Stimulated activated CD8-positive, alpha-beta memory T cell treated with anti-CD3 and anti-CD28 coated beads, Interleukin-7, amount 100 ng/mL, for 4 hours (primary cell): ENCODE results near the gene DTL.

Experiments
- DNase-seq, 2 donors: peaks; one replicate each; pipeline ENCODE4 v3.0.0-alpha.2; 2020; ENCODE audit warnings: low read depth in 2 of 2

DTL gene

DNA sequence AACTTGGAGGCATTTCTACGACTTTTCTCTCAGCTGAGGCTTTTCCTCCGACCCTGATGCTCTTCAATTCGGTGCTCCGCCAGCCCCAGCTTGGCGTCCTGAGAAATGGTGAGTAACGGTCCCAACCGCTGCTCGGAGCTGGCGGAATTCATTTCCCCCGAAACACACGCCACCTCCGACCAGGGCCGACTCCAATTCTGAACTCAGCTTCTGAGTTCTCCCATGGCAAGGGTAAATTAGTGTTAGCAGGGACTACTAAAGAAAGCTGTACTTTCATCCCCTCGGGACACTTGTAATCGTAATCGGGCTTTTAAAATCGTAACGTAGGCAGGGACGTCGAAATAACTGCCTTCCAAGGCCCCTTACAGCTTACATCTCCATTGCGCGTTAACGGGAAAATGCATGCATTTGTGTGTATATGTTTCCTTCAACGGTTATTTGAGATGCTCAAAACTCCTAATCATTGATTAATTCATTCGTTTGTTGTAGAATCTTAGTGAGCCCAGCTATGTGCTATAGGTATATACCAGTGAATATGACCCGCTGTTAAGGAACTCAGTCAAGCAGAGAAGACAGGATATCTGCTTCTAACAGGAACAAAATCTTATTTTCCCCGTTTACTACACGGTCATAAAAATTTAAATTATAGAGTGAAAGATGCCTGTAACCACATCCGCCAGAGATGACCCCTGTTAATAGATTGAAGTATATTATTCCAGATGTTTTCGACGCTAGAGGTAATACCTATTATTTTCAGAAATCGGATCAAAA, 472 bp downstream of the DTL start:
- no peak for DNase-seq

GRCh38 chr1:212037900-212038299, 2.4 kb downstream of the DTL start:
- no peak for DNase-seq

DNA sequence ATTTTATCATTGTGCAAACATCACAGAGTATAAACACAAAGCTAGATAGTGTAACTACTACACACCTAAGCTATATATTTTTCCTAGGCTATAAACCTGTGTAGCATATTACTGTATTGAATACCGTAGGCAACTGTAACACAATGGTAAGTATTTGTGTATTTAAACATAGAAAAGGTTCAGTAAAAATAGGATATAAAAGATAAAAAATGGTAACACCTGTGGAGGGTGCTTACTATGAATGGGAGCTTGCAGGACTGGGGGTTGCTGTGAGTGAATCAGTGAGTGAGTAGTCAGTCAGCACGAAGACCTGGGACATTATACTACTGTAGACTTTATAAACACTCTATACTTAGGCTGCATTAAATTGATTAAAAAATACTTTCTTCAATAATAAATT, 4.1 kb downstream of the DTL start:
- no peak for DNase-seq

DNA sequence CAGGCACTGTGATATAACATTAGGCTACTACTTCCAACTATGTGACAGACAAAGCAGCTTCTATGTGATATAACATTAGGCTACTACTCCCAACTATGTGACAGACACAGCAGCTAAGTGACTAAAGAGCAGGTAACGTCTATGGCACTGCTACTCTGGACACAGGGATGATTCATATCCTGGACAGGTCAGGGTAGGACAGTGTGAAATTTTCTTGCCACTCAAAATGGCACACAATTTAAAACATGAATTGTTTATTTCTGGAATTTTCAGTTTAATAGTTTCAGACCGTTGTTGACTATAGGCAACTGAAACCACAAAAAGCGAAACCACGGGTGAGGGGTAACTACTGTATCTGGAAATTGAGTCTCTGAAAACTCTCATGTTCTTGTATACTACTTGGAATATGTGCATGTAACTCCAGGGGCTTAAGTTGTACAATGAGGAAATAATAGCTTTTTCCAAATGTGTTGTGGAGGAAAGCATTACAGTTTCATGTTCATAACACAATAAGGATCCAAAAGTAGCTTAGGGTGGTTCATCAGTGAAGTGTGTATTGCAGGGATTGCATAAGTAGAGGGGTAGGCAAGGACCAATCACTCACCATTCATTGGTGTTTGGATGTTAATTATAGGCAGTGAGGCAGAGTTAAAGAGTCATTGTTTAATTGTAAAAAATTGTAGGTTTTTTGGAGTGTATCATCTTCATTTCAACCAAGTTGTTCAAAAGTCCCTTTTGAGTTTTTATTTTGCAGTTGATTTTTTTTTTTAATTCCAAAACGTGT, 5.3 kb downstream of the DTL start:
- DNase-seq: no peak

GRCh38 chr1:212042436-212042835, 6.9 kb downstream of the DTL start:
- DNase-seq: no peak

DNA sequence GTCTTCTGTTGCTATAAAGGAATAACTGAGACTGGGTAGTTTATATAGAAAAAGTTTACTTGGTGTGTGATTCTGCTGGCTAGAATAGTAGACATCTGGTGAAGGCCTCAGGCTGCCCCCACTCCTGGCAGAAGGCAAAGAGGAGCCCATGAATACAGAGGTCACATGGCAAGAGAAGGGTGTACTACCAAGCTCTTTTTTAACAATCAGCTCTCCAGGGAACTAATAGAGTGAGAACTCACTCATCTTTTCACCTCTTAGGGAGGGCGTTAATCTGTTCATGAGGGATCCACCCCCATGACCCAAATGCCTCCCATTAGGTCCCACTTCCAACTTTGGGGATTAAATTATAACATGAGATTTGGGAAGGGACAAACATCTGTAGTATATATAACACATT, 9.3 kb downstream of the DTL start:
- DNase-seq: no peak

DNA sequence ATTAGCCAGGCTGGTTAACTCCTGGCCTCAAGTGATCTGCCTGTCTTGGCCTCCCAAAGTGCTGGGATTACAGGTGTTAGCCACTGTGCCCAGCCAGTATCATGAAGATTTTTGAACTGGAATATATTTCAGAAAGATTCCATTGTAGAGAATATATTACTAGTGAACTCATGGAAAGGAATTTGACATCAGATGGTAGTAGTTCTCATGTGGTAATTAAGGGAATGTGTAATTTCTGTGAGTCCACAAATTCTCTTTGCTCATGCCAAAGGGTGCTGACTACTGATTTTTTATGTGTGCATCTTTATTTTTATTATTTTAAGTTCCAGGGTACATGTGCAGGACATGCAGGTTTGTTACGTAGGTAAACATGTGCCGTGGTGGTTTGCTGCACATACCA, 10.4 kb downstream of the DTL start:
- DNase-seq: no peak

GRCh38 chr1:212053993-212054392, 18.4 kb downstream of the DTL start:
- DNase-seq: no peak

GRCh38 chr1:212055333-212055732, 19.8 kb downstream of the DTL start:
- no peak for DNase-seq

GRCh38 chr1:212060632-212061472, 25.3 kb downstream of the DTL start:
- DNase-seq: no peak

DNA sequence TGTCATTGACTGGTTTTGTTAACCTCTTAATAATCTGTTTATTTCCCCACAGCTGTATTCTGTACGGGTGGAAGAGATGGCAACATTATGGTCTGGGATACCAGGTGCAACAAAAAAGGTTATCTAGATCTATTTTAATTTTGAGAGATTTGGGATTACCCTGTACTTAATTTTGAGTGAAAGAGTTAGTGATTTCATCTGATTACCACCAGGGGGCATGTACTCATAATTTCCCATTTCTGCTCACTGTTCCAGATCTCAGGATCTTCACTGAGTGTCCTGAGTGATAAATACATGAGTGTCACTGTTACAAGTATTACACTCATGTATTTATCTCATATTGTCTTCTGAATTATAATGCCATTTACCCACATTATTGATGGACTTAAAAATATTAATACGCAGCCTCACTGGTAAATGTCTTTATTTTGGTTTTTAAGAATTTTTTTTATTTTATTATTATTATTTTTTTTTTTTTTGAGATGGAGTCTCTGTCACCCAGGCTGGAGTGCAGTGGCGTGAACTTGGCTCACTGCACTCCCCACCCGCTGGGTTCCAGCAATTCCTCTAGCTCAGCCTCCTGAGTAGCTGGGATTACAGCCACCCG, 27.4 kb downstream of the DTL start:
- no peak for DNase-seq

DNA sequence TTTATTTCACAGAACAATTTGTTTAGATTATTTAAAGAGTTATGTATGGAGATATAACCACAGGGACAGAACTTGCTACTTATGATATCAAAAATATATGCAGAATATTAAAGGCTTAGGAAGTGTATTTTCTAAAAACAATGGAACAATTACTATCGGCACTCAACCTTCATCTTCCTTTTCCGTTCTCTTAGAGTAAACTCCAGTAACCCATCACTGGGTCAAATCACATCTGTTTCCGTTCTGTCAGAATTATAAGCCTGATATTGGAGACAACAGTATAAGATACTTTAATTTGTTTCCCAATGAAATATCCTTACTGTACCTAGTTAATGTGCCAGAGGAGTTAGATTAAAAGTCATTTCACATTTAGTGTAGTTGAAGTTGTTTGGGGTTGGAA, 32.2 kb downstream of the DTL start:
- no peak for DNase-seq

DNA sequence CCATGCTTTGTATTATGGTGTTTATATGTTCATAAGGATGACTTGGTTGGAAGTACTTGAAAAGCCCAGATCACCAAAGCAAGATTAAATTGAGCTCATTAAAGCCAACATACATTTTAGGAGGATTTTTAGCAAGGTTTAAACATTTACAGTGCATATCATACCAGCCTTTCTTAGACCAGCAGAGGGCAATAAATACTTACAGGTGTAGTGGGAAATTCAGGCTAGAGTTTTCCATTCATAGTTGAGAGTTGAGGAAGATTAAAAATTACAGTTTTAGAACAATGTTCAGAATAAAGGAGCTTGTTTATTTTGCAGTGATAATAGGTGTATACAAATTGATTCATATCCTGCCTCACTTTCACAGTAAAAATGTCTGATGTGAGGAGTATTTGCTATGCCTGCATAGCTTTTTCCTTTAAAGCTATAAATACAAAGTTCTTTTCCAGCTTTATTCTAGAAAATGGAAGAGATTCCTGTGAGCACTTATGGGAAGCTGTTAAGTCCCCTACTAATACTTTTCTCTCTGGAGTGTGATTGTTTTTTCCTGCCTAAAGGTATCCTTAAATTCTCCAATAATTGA, 35.3 kb downstream of the DTL start:
- no peak for DNase-seq

GRCh38 chr1:212072047-212072446, 36.5 kb downstream of the DTL start:
- DNase-seq: no peak

DNA sequence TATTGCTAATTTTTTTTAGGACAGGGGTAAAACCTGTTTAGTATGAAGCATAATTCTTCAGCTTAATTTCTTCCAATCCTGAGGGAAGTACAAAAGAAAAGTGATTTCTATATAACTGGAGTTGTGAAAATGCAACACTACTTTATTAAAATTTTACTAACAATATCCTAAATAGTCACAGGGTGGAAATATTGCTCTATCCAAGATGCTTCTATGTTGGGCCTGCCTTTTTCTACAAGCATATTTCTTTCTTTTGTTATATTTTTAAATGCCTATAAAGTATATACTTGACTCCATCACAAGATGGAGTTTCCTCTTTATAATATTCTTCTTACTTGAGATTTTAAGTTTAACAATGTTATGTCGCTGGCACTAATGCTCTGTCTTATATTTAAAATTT, 37.9 kb downstream of the DTL start:
- no peak for DNase-seq

DNA sequence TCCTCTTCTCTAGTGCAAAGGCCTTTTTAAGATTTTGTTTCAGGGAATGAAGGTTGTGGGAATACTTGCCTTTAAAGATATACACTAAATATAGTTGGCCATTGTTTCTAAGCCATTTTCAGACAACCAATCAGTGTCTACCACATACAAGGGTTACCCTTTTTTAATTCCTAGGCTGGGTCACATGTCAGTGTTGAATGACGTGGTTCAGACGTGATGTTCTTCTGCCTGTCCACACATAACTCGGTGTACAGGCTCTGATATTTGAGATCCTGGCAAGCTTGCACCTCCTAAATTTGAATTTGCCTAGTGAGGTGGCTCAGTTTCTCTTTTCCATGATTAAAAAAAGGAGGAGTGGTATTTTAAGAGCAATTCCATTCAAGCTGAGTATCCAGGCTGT, 38.8 kb downstream of the DTL start:
- DNase-seq: no peak

DNA sequence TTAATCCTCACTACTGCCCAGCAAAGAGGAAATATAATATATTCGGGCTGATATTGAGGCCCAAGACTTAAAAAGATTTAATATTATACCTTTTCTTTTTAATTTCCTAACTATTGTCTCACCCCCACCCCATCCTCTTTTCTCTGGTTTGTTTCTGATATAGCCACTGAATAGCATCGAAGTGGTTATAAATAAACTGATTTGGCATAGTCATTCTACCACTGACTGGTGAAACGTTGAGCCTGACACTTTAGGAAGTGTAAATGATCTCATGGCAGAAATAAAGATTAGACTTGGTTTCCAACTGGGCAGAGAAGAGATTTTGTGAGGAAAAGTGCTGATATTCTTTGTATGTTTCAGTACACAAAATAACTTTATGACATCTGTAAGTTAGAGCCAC, 39.3 kb downstream of the DTL start:
- DNase-seq: no peak

DNA sequence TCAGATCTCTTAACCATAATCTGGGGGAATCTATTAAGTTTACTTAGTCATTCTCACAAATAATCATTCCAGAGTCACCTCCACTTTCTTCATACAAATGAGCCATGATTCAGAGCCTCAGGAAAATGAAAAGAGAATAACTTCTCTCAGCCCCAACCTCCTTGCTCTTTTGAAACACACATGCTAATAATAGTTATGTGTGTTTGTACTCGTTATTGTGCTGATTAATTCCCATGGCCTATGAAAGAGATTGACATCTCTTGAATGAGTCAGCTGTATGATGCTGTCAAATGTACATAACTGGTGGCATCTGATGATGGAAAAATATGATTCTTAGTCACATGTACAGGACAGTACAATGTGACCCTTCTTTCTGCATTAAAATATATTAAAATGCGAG, 41.5 kb downstream of the DTL start:
- no peak for DNase-seq

DNA sequence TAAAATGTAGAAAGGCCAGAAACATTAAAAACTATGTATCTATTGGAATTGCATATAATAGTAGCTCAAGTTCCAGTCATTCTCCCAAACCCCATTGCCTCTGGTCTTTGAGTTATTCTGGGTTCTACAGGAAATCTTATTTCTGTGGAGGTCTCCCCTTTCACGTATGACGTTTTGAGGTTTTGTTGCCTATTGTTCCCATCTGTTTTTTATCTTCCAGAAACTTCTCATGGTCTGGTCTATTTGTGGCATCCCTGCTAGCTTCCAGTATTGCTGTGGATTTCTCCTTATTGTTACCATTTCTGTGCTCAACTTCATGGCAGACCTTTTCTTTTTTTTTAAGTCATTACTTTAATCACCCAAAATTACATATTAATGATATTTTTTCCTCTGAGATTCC, 43.3 kb downstream of the DTL start:
- DNase-seq: no peak

DNA sequence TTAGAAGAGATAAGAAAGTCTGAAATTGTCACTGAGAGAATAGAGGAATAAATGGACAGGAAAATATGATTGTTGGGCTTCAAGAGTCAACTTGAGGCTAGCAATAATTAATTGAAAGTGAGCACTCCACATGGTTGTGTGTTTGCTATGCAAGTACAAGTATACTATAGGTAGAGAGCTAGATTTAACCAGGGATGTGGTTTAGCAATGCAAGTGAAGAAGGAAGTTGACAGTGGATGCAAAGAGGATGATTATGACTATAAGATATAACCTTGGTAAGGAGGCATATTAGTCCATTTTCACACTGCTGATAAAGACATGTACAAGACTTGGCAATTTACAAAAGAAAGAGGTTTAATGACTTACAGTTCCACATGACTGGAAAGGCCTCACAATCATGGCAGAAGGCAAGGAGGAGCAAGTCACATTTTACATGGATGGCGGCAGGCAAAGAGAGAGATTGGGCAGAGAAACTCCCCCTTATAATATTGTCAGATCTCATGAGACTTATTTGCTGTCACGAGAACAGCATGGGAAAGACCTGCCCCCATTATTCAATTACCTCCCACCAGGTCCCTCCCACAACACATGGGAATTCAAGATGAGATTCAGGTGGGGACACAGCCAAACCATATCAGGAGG, 47.3 kb downstream of the DTL start:
- no peak for DNase-seq

GRCh38 chr1:212089560-212090163, 54.1 kb downstream of the DTL start:
- no peak for DNase-seq
